Liver (tissue), 9 donors: ENCODE measurements around the gene KLHL30. TPM values are rescaled to one million over a fixed set of nuclear protein-coding genes. Genes with fewer than 3 reads are reported as not detected.

ENCODE experiments used
- DNase-seq: peaks from one replicate; pipeline ENCODE4 v3.0.0-alpha.2; 2017; ENCODE audit warnings: low spot score
- H3K27ac ChIP-seq, 2 donors: one replicate each; pipeline ENCODE4 v1.7.0; 2013; ENCODE audit warnings: inconsistent platforms in 2 of 2, low read length in 2 of 2, control low read depth in 1 of 2, low read depth in 1 of 2, mild to moderate bottlenecking in 1 of 2
- H3K27me3 ChIP-seq, 4 donors: one replicate each; pipeline versions ENCODE4 v1.6.1 to v1.7.0; 2013; ENCODE audit warnings: low read length in 3 of 4, inconsistent platforms in 1 of 4, mild to moderate bottlenecking in 1 of 4, moderate library complexity in 1 of 4; ENCODE audit not compliant: control insufficient read depth in 4 of 4, insufficient read depth in 4 of 4
- H3K36me3 ChIP-seq, 4 donors: one replicate each; pipeline versions ENCODE4 v1.6.1 to v1.7.0; 2013; ENCODE audit warnings: low read length in 3 of 4, mild to moderate bottlenecking in 3 of 4, low read depth in 1 of 4, moderate library complexity in 1 of 4; ENCODE audit not compliant: control insufficient read depth in 4 of 4, insufficient read depth in 3 of 4
- H3K4me1 ChIP-seq, 4 donors: one replicate each; pipeline versions ENCODE4 v1.6.1 to v1.7.0; 2013; ENCODE audit warnings: low read length in 3 of 4, mild to moderate bottlenecking in 3 of 4, moderate library complexity in 1 of 4; ENCODE audit not compliant: control insufficient read depth in 4 of 4, insufficient read depth in 4 of 4
- H3K4me3 ChIP-seq, 3 donors: one replicate each; pipeline versions ENCODE4 v1.6.1 to v1.7.0; 2013; ENCODE audit warnings: low read length in 3 of 3, control low read depth in 1 of 3, low read depth in 1 of 3, mild to moderate bottlenecking in 1 of 3
- H3K9ac ChIP-seq, 2 donors: one replicate each; pipeline ENCODE4 v1.7.0; 2013; ENCODE audit warnings: low read length in 2 of 2, mild to moderate bottlenecking in 2 of 2, moderate library complexity in 2 of 2, control low read depth in 1 of 2, low read depth in 1 of 2
- H3K9me3 ChIP-seq, 4 donors: one replicate each; pipeline versions ENCODE4 v1.6.1 to v1.7.0; 2013; ENCODE audit warnings: low read length in 3 of 4; ENCODE audit not compliant: control insufficient read depth in 4 of 4
- ATF3 ChIP-seq: IDR thresholded peaks from 2 replicates; pipeline ENCODE4 v1.6.1; 2016; ENCODE audit warnings: antibody characterized with exemption
- CTCF ChIP-seq: fragments of 150-350 bp; IDR thresholded peaks from 2 replicates; pipeline ENCODE4 v1.5.1; 2017; ENCODE audit warnings: improper control_type of control experiment, low read depth, low read length; ENCODE audit not compliant: missing input control
- EGR1 ChIP-seq, 2 donors: IDR thresholded peaks; 2 replicates each; pipeline ENCODE4 v1.6.1; 2016 to 2018; ENCODE audit warnings: antibody characterized with exemption in 2 of 2, low read depth in 2 of 2
- FOXA1 ChIP-seq: IDR thresholded peaks from 2 replicates; pipeline ENCODE4 v1.6.1; 2016; ENCODE audit warnings: antibody characterized with exemption
- FOXA2 ChIP-seq: IDR thresholded peaks from 2 replicates; pipeline ENCODE4 v1.6.1; 2016; ENCODE audit warnings: antibody characterized with exemption
- GABPA ChIP-seq, 2 donors: IDR thresholded peaks in 1 of 2; conservative IDR thresholded peaks in 1 of 2; 2 replicates each; pipeline ENCODE4 v1.6.1; 2016; ENCODE audit warnings: antibody characterized with exemption in 2 of 2, mild to moderate bottlenecking in 1 of 2, moderate library complexity in 1 of 2
- HNF4A ChIP-seq, 2 donors: conservative IDR thresholded peaks; 2 replicates each; pipeline ENCODE4 v1.6.1; 2016; ENCODE audit warnings: antibody characterized with exemption in 2 of 2, mild to moderate bottlenecking in 2 of 2
- JUND ChIP-seq, 2 donors: IDR thresholded peaks; 2 replicates each; pipeline ENCODE4 v1.6.1; 2016; ENCODE audit warnings: antibody characterized with exemption in 2 of 2
- MAX ChIP-seq: IDR thresholded peaks from 2 replicates; pipeline ENCODE4 v1.6.1; 2016; ENCODE audit warnings: antibody characterized with exemption
- RAD21 ChIP-seq, 2 donors: IDR thresholded peaks; 2 replicates each; pipeline ENCODE4 v1.6.1; 2016; ENCODE audit warnings: antibody characterized with exemption in 2 of 2, mild to moderate bottlenecking in 2 of 2
- REST ChIP-seq: IDR thresholded peaks from 2 replicates; pipeline ENCODE4 v1.6.1; 2016; ENCODE audit warnings: antibody characterized with exemption, mild to moderate bottlenecking
- RXRA ChIP-seq, 2 donors: IDR thresholded peaks; 2 replicates each; pipeline ENCODE4 v1.6.1; 2017 to 2018; ENCODE audit warnings: antibody characterized with exemption in 2 of 2, mild to moderate bottlenecking in 1 of 2
- YY1 ChIP-seq: IDR thresholded peaks from 2 replicates; pipeline ENCODE4 v1.6.1; 2016; ENCODE audit warnings: antibody characterized with exemption, mild to moderate bottlenecking
- ZBTB33 ChIP-seq: IDR thresholded peaks from 2 replicates; pipeline ENCODE4 v1.6.1; 2016; ENCODE audit warnings: antibody characterized with exemption
- WGBS: extraction: QIAGEN DNeasy Blood & Tissue Kit; methylation state at CpG from one replicate; pipeline ENCODE4 v1.1.7; 2013; 5-methylcytosine and 5-hydroxymethylcytosine counted together
- polyA plus RNA-seq, 2 donors: library from polyadenylated mRNA; stranded (reverse) in 1 of 2; unstranded in 1 of 2; fragments of 200-250 nt in 1 of 2; fragments of >200 nt in 1 of 2; fragmentation: Nextera tagmentation in 1 of 2; extraction: Ambion mirVana in 1 of 2; gene quantifications; one replicate each; pipeline versions ENCODE4 v1.2.1 to v1.2.3, GENCODE V29; 2013 to 2015
- total RNA-seq, 2 donors: library from RNA; depleted of rRNA; stranded (reverse); fragments of >200 nt; gene quantifications; one replicate each; pipeline ENCODE4 v1.2.3, GENCODE V29; 2014
- donor health status: healthy.
- donor health status: healthy.
- donor health status: healthy.
- donor health status: healthy.
- donor health status: healthy.

KLHL30 gene
- total and polyA plus RNA-seq, 4 donors, result 0.05 to 0.08 TPM; not detected in 2

GRCh38 chr2:238126775-238127164 is 11.7 kb upstream of the KLHL30 start (continued):
- TF ChIP-seq FOXA1, result no peak

- H3K27ac ChIP-seq, result no peak overlapping the region
- WGBS, result 78% methylated on average over 36 of the region's 36 CpGs
- TF ChIP-seq FOXA2 (no peak), ZBTB33 (no peak), EGR1 (IDR thresholded peaks at IDR 0.05; ENCODE audit: low read depth in 2 of 2) (no peak), MAX (no peak), REST (no peak), CTCF (no peak), ATF3 (no peak), RXRA (IDR thresholded peaks at IDR 0.05) (no peak), RAD21 (IDR thresholded peaks at IDR 0.05) (no peak), FOXA1 (no peak), HNF4A (conservative IDR thresholded peaks at IDR 0.05) (no peak), YY1 (no peak), GABPA (IDR thresholded peaks at IDR 0.05 in 1 of 2, conservative IDR thresholded peaks at IDR 0.05 in 1 of 2) (no peak), JUND (IDR thresholded peaks at IDR 0.05) (no peak)
- no peak overlapping the region for H3K4me3 ChIP-seq
- no peaks in the 10 kb centered on the region for H3K36me3 ChIP-seq
- no peaks in the 10 kb centered on the region for H3K27me3 ChIP-seq
- no peak for DNase-seq
- H3K4me1 ChIP-seq, result no peaks in the 10 kb centered on the region
- H3K9ac ChIP-seq, result no peak overlapping the region
- no peaks in the 10 kb centered on the region for H3K9me3 ChIP-seq
Measured at GRCh38 chr2:238127165-238128060, 11.1 kb upstream of the KLHL30 start.
